ENCODE results near the gene CDC6.
A peak's percentile ranks its signal among the peaks of the same experiment; 100 is the strongest.

GRCh38 chr17:40311575-40311974 lies 23.9 kb downstream of the CDC6 start:
- TF ChIP-seq POLR2AphosphoS5 (IDR thresholded peaks at IDR 0.05): peak in 1 of 3 donors; percentile 27
- TF ChIP-seq POLR2A (IDR thresholded peaks at IDR 0.05): no peak
- no peak for TF ChIP-seq CTCF (IDR thresholded peaks at IDR 0.05)

Measured in breast epithelium (tissue), 3 donors.